ENCODE measurements around the gene ZDHHC18.

The ZDHHC18 gene

GRCh38 chr1:26853600-26853999 is 27.1 kb downstream of the ZDHHC18 start:
- H3K9ac ChIP-seq (ENCODE audit: low read length) = no peak overlapping the region
- no peaks in the 10 kb centered on the region for H3K4me1 ChIP-seq (ENCODE audit: low read length)
- no peaks in the 10 kb centered on the region for H3K27me3 ChIP-seq (ENCODE audit: low read depth, low read length)
- H4K20me1 ChIP-seq (ENCODE audit: insufficient read depth, low read length) = no peaks in the 10 kb centered on the region
- H3K9me3 ChIP-seq (ENCODE audit: insufficient read depth, low read length) = no peaks in the 10 kb centered on the region
- no peak overlapping the region for H2AFZ ChIP-seq (ENCODE audit: low read depth, low read length)
- no peak overlapping the region for H3K4me2 ChIP-seq (ENCODE audit: low read length)
- H3K79me2 ChIP-seq (ENCODE audit: low read length) = no peaks in the 10 kb centered on the region
- peaks cover 26% of the 10 kb centered on the region for H3K36me3 ChIP-seq (replicated peaks; ENCODE audit: low read depth, low read length)
- TF ChIP-seq EZH2phosphoT487 (IDR thresholded peaks at IDR 0.05; ENCODE audit: low read depth) = no peak
- TF ChIP-seq CTCF (IDR thresholded peaks at IDR 0.05; ENCODE audit: low read depth, low read length) = no peak
- H3K4me3 ChIP-seq (ENCODE audit: low read length) = no peak overlapping the region
- H3K27ac ChIP-seq (ENCODE audit: low read length) = no peak overlapping the region

GRCh38 chr1:26854906-26855305 is 28.4 kb downstream of the ZDHHC18 start:
- no peak overlapping the region for H3K4me3 ChIP-seq (ENCODE audit: low read length)
- H3K36me3 ChIP-seq (replicated peaks; ENCODE audit: low read depth, low read length) = peaks cover 26% of the 10 kb centered on the region
- H3K9ac ChIP-seq (ENCODE audit: low read length) = no peak overlapping the region
- no peak overlapping the region for H2AFZ ChIP-seq (ENCODE audit: low read depth, low read length)
- no peaks in the 10 kb centered on the region for H3K79me2 ChIP-seq (ENCODE audit: low read length)
- no peaks in the 10 kb centered on the region for H3K4me1 ChIP-seq (ENCODE audit: low read length)
- H3K27ac ChIP-seq (ENCODE audit: low read length) = no peak overlapping the region
- no peaks in the 10 kb centered on the region for H3K9me3 ChIP-seq (ENCODE audit: insufficient read depth, low read length)
- no peak overlapping the region for H3K4me2 ChIP-seq (ENCODE audit: low read length)
- H3K27me3 ChIP-seq (ENCODE audit: low read depth, low read length) = no peaks in the 10 kb centered on the region
- TF ChIP-seq CTCF (IDR thresholded peaks at IDR 0.05; ENCODE audit: low read depth, low read length) (no peak), EZH2phosphoT487 (IDR thresholded peaks at IDR 0.05; ENCODE audit: low read depth) (no peak)
- H4K20me1 ChIP-seq (ENCODE audit: insufficient read depth, low read length) = no peaks in the 10 kb centered on the region

GRCh38 chr1:26855636-26856035 is 29.1 kb downstream of the ZDHHC18 start:
- Histone ChIP-seq H3K27ac (ENCODE audit: low read length) (no peak overlapping the region), H3K36me3 (replicated peaks; ENCODE audit: low read depth, low read length) (peaks cover 26% of the 10 kb centered on the region), H2AFZ (ENCODE audit: low read depth, low read length) (no peak overlapping the region), H3K9ac (ENCODE audit: low read length) (no peak overlapping the region), H3K4me3 (ENCODE audit: low read length) (no peak overlapping the region), H3K4me2 (ENCODE audit: low read length) (no peak overlapping the region), H3K79me2 (ENCODE audit: low read length) (no peaks in the 10 kb centered on the region), H3K9me3 (ENCODE audit: insufficient read depth, low read length) (no peaks in the 10 kb centered on the region), H3K4me1 (ENCODE audit: low read length) (no peaks in the 10 kb centered on the region), H4K20me1 (ENCODE audit: insufficient read depth, low read length) (no peaks in the 10 kb centered on the region), H3K27me3 (ENCODE audit: low read depth, low read length) (no peaks in the 10 kb centered on the region)
- no peak for TF ChIP-seq CTCF (IDR thresholded peaks at IDR 0.05; ENCODE audit: low read depth, low read length)
- TF ChIP-seq EZH2phosphoT487 (IDR thresholded peaks at IDR 0.05; ENCODE audit: low read depth) = no peak

- Histone ChIP-seq H3K79me2 (ENCODE audit: low read length) (no peaks in the 10 kb centered on the region), H3K9ac (ENCODE audit: low read length) (no peak overlapping the region), H3K4me2 (ENCODE audit: low read length) (no peak overlapping the region), H3K36me3 (replicated peaks; ENCODE audit: low read depth, low read length) (peaks cover 23% of the 10 kb centered on the region), H3K27me3 (ENCODE audit: low read depth, low read length) (no peaks in the 10 kb centered on the region), H4K20me1 (ENCODE audit: insufficient read depth, low read length) (no peaks in the 10 kb centered on the region), H3K9me3 (ENCODE audit: insufficient read depth, low read length) (no peaks in the 10 kb centered on the region), H3K4me3 (ENCODE audit: low read length) (no peak overlapping the region), H2AFZ (ENCODE audit: low read depth, low read length) (no peak overlapping the region), H3K27ac (ENCODE audit: low read length) (no peak overlapping the region), H3K4me1 (ENCODE audit: low read length) (no peaks in the 10 kb centered on the region)
- no peak for TF ChIP-seq EZH2phosphoT487 (IDR thresholded peaks at IDR 0.05; ENCODE audit: low read depth)
- TF ChIP-seq CTCF (IDR thresholded peaks at IDR 0.05; ENCODE audit: low read depth, low read length) = no peak
These were observed 29.7 kb downstream of the ZDHHC18 start for GRCh38 chr1:26856181-26856580.

Measured in OCI-LY3 (cell line).